Measurements from ENCODE around the gene MYO10. TPM values are rescaled to one million over a fixed set of nuclear protein-coding genes. Genes with fewer than 3 reads are reported as not detected.

The MYO10 gene
- polyA plus RNA-seq, 3 donors = 0.23 to 1.1 (median 0.35) TPM

DNA sequence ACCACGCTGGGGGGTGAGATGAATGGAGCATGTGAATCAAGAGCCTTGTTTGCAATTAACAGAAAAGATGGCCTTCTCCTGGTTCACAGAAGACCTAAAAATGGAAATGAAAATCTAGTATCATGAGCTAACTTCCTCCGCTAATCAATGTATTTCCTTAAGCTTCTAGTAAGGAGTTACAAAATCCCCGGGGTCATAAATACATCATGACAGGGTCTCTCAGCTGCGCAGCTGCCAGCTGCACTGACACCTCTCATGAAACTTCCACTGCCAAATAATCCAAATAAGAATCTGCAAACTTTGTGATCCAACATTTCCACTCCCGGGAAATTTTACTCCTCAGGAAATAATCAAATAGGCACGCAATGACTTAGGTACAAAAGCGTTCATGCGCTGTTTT lies 11.9 kb downstream of the MYO10 start:
- Histone ChIP-seq H2AFZ (ENCODE audit: insufficient read depth, low read depth, low read length, poor library complexity, severe bottlenecking) (no peak overlapping the region), H4K20me1 (ENCODE audit: insufficient read depth, low read length) (no peaks in the 10 kb centered on the region), H3K9me3 (replicated peaks in 1 of 2; ENCODE audit: control insufficient read depth in 1 of 2, insufficient read depth in 1 of 2, low read length in 2 of 2) (peaks cover 0 to 4% of the 10 kb centered on the region in 2 donors), H3K36me3 (replicated peaks in 1 of 2; ENCODE audit: control insufficient read depth in 1 of 2, insufficient read depth in 2 of 2, low read length in 2 of 2) (no peaks in the 10 kb centered on the region), H3K4me2 (replicated peaks; ENCODE audit: extremely low read depth, low read length, poor library complexity, severe bottlenecking) (no peak overlapping the region), H3K27me3 (ENCODE audit: control insufficient read depth in 2 of 2, insufficient read depth in 2 of 2, low read length in 2 of 2) (no peaks in the 10 kb centered on the region), H3K27ac (ENCODE audit: low read depth in 1 of 2, low read length in 2 of 2) (no peak overlapping the region), H3K9ac (ENCODE audit: insufficient read depth, low read length, poor library complexity, severe bottlenecking) (no peak overlapping the region), H3K4me1 (ENCODE audit: control insufficient read depth in 1 of 2, insufficient read depth in 2 of 2, low read length in 2 of 2) (no peaks in the 10 kb centered on the region), H3K79me2 (ENCODE audit: insufficient read depth, low read length) (no peaks in the 10 kb centered on the region), H3K4me3 (replicated peaks in 1 of 3; ENCODE audit: low read depth in 2 of 3, low read length in 3 of 3) (no peak overlapping the region)
- H3K36me3 Mint-ChIP-seq = no peaks in the 10 kb centered on the region
- 72% methylated on average over 5 of the region's 8 CpGs for WGBS (ENCODE audit: insufficient coverage)
- TF ChIP-seq, protein P1, sequence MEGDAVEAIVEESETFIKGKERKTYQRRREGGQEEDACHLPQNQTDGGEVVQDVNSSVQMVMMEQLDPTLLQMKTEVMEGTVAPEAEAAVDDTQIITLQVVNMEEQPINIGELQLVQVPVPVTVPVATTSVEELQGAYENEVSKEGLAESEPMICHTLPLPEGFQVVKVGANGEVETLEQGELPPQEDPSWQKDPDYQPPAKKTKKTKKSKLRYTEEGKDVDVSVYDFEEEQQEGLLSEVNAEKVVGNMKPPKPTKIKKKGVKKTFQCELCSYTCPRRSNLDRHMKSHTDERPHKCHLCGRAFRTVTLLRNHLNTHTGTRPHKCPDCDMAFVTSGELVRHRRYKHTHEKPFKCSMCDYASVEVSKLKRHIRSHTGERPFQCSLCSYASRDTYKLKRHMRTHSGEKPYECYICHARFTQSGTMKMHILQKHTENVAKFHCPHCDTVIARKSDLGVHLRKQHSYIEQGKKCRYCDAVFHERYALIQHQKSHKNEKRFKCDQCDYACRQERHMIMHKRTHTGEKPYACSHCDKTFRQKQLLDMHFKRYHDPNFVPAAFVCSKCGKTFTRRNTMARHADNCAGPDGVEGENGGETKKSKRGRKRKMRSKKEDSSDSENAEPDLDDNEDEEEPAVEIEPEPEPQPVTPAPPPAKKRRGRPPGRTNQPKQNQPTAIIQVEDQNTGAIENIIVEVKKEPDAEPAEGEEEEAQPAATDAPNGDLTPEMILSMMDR (IDR thresholded peaks at IDR 0.05) = no peak
- H3K27me3 Mint-ChIP-seq (ENCODE audit: low read depth in 3 of 3) = peaks cover 0 to 3% (median 1%) of the 10 kb centered on the region in 3 donors
- DNase-seq = no peak
- H3K9me3 Mint-ChIP-seq = peaks cover 0 to 9% (median 2%) of the 10 kb centered on the region in 7 donors
- intact Hi-C loops (cut with micrococcal nuclease) = no loop called here
- H3K4me3 Mint-ChIP-seq = no peak overlapping the region
- no peak overlapping the region for H3K27ac Mint-ChIP-seq
- peaks cover 2% of the 10 kb centered on the region for H3K4me1 Mint-ChIP-seq

DNA sequence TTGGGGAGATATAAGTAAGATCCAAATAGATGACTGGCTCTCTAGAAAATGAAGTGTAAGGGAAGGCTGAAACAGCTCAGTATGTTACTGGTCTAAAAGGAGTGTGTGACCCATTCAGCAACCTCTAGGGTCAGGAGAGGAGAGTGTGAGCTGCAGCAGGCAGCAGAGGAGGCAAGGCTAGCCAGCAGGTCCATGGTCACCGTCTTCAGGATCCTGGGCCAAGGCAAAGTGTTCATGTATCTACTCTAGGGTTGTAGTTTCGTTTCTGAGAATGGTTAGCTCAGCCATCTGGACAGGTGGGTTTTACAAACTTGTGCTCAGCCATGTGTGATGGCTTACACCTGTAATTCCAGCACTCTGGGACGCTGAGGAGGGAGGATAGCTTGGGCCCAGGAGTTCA lies 13.7 kb downstream of the MYO10 start:
- no peaks in the 10 kb centered on the region for H3K36me3 Mint-ChIP-seq
- TF ChIP-seq, protein P1 (IDR thresholded peaks at IDR 0.05) = no peak
- Histone ChIP-seq H3K4me2 (replicated peaks; ENCODE audit: extremely low read depth, low read length, poor library complexity, severe bottlenecking) (no peak overlapping the region), H2AFZ (ENCODE audit: insufficient read depth, low read depth, low read length, poor library complexity, severe bottlenecking) (no peak overlapping the region), H3K27ac (ENCODE audit: low read depth in 1 of 2, low read length in 2 of 2) (no peak overlapping the region), H3K79me2 (ENCODE audit: insufficient read depth, low read length) (no peaks in the 10 kb centered on the region), H3K9me3 (replicated peaks in 1 of 2; ENCODE audit: control insufficient read depth in 1 of 2, insufficient read depth in 1 of 2, low read length in 2 of 2) (peaks cover 0 to 4% of the 10 kb centered on the region in 2 donors), H3K4me1 (ENCODE audit: control insufficient read depth in 1 of 2, insufficient read depth in 2 of 2, low read length in 2 of 2) (no peaks in the 10 kb centered on the region), H3K9ac (ENCODE audit: insufficient read depth, low read length, poor library complexity, severe bottlenecking) (no peak overlapping the region), H3K4me3 (replicated peaks in 1 of 3; ENCODE audit: low read depth in 2 of 3, low read length in 3 of 3) (no peak overlapping the region), H3K27me3 (ENCODE audit: control insufficient read depth in 2 of 2, insufficient read depth in 2 of 2, low read length in 2 of 2) (no peaks in the 10 kb centered on the region), H3K36me3 (replicated peaks in 1 of 2; ENCODE audit: control insufficient read depth in 1 of 2, insufficient read depth in 2 of 2, low read length in 2 of 2) (no peaks in the 10 kb centered on the region), H4K20me1 (ENCODE audit: insufficient read depth, low read length) (no peaks in the 10 kb centered on the region)
- no peak for DNase-seq
- intact Hi-C loops (cut with micrococcal nuclease) = no loop called here
- no peak overlapping the region for H3K4me3 Mint-ChIP-seq
- no peak overlapping the region for H3K27ac Mint-ChIP-seq
- peaks cover 0 to 6% (median 2%) of the 10 kb centered on the region in 7 donors for H3K9me3 Mint-ChIP-seq
- H3K4me1 Mint-ChIP-seq = peaks cover 2% of the 10 kb centered on the region
- 94% methylated on average over 3 of the region's 3 CpGs for WGBS (ENCODE audit: insufficient coverage)
- peaks cover 0 to 3% (median 3%) of the 10 kb centered on the region in 3 donors for H3K27me3 Mint-ChIP-seq (ENCODE audit: low read depth in 3 of 3)
